ENCODE results near the gene EIF4A3. TPM values are rescaled to one million over a fixed set of nuclear protein-coding genes. Genes with fewer than 3 reads are reported as not detected.

Gene EIF4A3
- total RNA-seq (2021; ENCODE audit: unreplicated experiment) (169 TPM), Bru-seq, nascent RNA (percentile 91 among the genes with signal in this experiment), BruChase-seq, experiment 1, labeled RNA remaining after a 2-hour chase (percentile 92 among the genes with signal in this experiment), BruChase-seq, experiment 2, labeled RNA remaining after a 6-hour chase (percentile 97 among the genes with signal in this experiment)
- 257 TPM for polyA plus RNA-seq (2012; ENCODE audit: insufficient read length)
- long read RNA-seq, transcript EIF4A3-201 (12 exons, 1,734 nt): major isoform, 232 of 246 reads
- long read RNA-seq, partial matches to known transcripts: 4 of 246 reads
- long read RNA-seq, other reads (novel, unspliced or antisense): 7 of 246 reads

DNA sequence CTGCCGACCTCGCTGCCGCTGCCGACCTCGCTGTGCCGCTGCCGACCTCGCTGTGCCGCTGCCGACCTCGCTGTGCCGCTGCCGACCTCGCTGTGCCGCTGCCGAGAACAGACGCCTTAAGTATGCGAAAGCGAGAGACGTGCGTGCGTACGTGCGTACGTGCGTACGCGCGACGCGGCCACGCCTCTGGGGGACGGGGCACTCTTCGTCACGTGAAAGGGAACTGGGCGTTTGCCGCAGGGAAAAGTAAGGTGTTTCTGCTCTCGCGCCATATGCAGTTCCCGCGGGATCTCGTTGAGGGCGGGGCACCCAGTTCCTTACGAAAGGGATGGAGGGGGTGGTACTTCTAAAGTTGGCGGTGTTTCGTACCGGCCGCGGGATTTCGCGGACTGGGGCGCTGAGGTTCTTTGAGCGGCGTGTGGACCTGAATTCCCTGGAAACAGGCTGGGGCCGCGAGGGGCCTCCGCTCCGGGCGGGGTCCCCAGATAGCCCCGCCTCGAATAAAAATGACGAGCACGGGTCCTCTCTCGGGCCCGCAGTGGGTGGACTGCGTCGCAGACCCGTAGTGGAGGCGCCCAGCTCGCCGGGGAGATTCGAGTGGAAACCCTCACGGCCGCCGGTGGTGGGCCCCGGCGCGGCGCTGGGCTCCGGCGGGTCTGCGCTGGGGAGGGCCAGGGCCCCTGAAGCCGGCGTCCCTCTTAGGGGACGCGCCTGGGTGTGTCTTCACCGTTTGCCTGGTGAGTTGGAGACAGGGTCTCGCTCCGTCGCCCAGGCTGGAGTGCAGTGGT lies at the start of gene EIF4A3:
EIF4A3 (minus strand) TSS at position 94 of the 788 bp plus-strand sequence. CDS start 167 bp downstream, outside the sequence.
- in situ Hi-C loops (cut with HindIII; ENCODE audit: low pct_unique_long_range_greater_than_20kb, low sequenced_read_pairs) (no loop called here), intact Hi-C loops (cut with micrococcal nuclease; ENCODE audit: unreplicated experiment) (no loop called here)
- Histone ChIP-seq H3K36me3 (ENCODE audit: control insufficient read depth, insufficient read depth, low read length) (peaks cover 19% of the 10 kb centered on the region), H3K27ac (ENCODE audit: low read length) (peak within 1 kb of the TSS; percentile 86), H3K9me3 (ENCODE audit: control insufficient read depth, insufficient read depth, low read depth, low read length) (no peaks in the 10 kb centered on the region), H3K27me3 (ENCODE audit: control insufficient read depth, insufficient read depth, low read length) (no peaks in the 10 kb centered on the region), H3K4me3 (ENCODE audit: low read depth in 2 of 2, low read length in 2 of 2) (peak within 1 kb of the TSS; percentile 58 to 98), H3K4me1 (ENCODE audit: control insufficient read depth, insufficient read depth, low read length) (peaks cover 12% of the 10 kb centered on the region)
- peak; percentile 80 for TF ChIP-seq POLR2AphosphoS5 (IDR thresholded peaks at IDR 0.05; ENCODE audit: low read depth, low read length)
- TF ChIP-seq, protein P1, sequence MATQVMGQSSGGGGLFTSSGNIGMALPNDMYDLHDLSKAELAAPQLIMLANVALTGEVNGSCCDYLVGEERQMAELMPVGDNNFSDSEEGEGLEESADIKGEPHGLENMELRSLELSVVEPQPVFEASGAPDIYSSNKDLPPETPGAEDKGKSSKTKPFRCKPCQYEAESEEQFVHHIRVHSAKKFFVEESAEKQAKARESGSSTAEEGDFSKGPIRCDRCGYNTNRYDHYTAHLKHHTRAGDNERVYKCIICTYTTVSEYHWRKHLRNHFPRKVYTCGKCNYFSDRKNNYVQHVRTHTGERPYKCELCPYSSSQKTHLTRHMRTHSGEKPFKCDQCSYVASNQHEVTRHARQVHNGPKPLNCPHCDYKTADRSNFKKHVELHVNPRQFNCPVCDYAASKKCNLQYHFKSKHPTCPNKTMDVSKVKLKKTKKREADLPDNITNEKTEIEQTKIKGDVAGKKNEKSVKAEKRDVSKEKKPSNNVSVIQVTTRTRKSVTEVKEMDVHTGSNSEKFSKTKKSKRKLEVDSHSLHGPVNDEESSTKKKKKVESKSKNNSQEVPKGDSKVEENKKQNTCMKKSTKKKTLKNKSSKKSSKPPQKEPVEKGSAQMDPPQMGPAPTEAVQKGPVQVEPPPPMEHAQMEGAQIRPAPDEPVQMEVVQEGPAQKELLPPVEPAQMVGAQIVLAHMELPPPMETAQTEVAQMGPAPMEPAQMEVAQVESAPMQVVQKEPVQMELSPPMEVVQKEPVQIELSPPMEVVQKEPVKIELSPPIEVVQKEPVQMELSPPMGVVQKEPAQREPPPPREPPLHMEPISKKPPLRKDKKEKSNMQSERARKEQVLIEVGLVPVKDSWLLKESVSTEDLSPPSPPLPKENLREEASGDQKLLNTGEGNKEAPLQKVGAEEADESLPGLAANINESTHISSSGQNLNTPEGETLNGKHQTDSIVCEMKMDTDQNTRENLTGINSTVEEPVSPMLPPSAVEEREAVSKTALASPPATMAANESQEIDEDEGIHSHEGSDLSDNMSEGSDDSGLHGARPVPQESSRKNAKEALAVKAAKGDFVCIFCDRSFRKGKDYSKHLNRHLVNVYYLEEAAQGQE (IDR thresholded peaks at IDR 0.05; ENCODE audit: insufficient read depth in 1 of 2, low read depth in 2 of 2, low read length in 1 of 2): no peak
- peak; percentile 65; the same call in 1 of the 2 replicates for TF ChIP-seq SIN3A (IDR thresholded peaks at IDR 0.05; ENCODE audit: borderline replicate concordance, insufficient read depth, low read depth, low read length)
- POLR2A ChIA-PET: no interaction called here
- peak; percentile 93 for DNase-seq (ENCODE audit: low read depth, low spot score)
- BruUV-seq (replicated peaks): TSS peak; percentile 95
- CTCF ChIA-PET: no interaction called here
- ATAC-seq: peak; percentile 95

DNA sequence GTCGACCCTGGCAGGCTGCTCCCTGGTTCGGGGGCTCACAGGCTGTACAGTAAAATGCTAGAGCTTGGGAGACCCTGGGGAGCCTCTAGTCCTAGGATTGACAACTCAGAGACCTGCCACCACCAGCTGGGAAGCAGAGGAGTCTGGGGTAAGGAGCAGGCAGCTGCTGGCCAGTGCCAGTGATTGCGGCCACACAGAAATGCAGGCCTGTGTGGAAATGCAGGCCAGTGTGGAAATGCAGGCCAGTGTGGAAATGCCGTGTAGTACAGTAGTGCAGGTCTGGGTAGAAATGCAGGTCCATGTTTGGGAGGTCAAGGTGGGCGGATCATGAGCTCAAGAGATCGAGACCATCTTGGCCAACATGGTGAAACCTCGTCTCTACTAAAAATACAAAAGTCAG lies 49.7 kb upstream of the EIF4A3 start:
- CTCF ChIA-PET: interaction anchor here (0.6 kb wide), 1 partner anchor 45 kb away, joined by 3 read pairs; no protein-coding TSS in a partner anchor
- no TSS peak for BruUV-seq (replicated peaks)
- POLR2A ChIA-PET: no interaction called here

More for the DNA sequence above, 49.7 kb upstream of the EIF4A3 start:
- 0 out of 2 replicates have a peak, but pooled peaks cover 6% of the 10 kb centered on the region for H3K4me1 ChIP-seq (ENCODE audit: control insufficient read depth, insufficient read depth, low read length)
- no peaks in the 10 kb centered on the region for H3K27me3 ChIP-seq (ENCODE audit: control insufficient read depth, insufficient read depth, low read length)
- no peak overlapping the region for H3K27ac ChIP-seq (ENCODE audit: low read length)
- no peaks in the 10 kb centered on the region for H3K36me3 ChIP-seq (ENCODE audit: control insufficient read depth, insufficient read depth, low read length)
- ATAC-seq (0 out of 2 replicates have a peak, but pooled peaks have one; percentile 2), DNase-seq (ENCODE audit: low read depth, low spot score) (no peak)
- intact Hi-C loops (cut with micrococcal nuclease; ENCODE audit: unreplicated experiment): no loop called here
- no peaks in the 10 kb centered on the region for H3K9me3 ChIP-seq (ENCODE audit: control insufficient read depth, insufficient read depth, low read depth, low read length)
- in situ Hi-C loops (cut with HindIII; ENCODE audit: low pct_unique_long_range_greater_than_20kb, low sequenced_read_pairs): no loop called here
- H3K4me3 ChIP-seq (ENCODE audit: low read depth in 2 of 2, low read length in 2 of 2): no peak overlapping the region
- no peak for TF ChIP-seq POLR2AphosphoS5 (IDR thresholded peaks at IDR 0.05; ENCODE audit: low read depth, low read length)
- TF ChIP-seq, protein P2, sequence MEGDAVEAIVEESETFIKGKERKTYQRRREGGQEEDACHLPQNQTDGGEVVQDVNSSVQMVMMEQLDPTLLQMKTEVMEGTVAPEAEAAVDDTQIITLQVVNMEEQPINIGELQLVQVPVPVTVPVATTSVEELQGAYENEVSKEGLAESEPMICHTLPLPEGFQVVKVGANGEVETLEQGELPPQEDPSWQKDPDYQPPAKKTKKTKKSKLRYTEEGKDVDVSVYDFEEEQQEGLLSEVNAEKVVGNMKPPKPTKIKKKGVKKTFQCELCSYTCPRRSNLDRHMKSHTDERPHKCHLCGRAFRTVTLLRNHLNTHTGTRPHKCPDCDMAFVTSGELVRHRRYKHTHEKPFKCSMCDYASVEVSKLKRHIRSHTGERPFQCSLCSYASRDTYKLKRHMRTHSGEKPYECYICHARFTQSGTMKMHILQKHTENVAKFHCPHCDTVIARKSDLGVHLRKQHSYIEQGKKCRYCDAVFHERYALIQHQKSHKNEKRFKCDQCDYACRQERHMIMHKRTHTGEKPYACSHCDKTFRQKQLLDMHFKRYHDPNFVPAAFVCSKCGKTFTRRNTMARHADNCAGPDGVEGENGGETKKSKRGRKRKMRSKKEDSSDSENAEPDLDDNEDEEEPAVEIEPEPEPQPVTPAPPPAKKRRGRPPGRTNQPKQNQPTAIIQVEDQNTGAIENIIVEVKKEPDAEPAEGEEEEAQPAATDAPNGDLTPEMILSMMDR (IDR thresholded peaks at IDR 0.05): no peak
- TF ChIP-seq, protein P1 (IDR thresholded peaks at IDR 0.05; ENCODE audit: insufficient read depth in 1 of 2, low read depth in 2 of 2, low read length in 1 of 2): no peak
- no peak for TF ChIP-seq TCF7L2 (IDR thresholded peaks at IDR 0.05; ENCODE audit: low read depth, low read length)
- no peak for TF ChIP-seq SIN3A (IDR thresholded peaks at IDR 0.05; ENCODE audit: borderline replicate concordance, insufficient read depth, low read depth, low read length)

Measured in Panc1 (cell line).